WI38 (cell line): Measurements from ENCODE around the gene AEBP1.

Source experiments
- H3K4me3 ChIP-seq: 2 replicates; pipeline ENCODE4 v1.5.1; 2011; ENCODE audit warnings: low read depth, mild to moderate bottlenecking, control low read depth, low read length
- TF ChIP-seq, protein P1 (sequence below): IDR thresholded peaks from 2 replicates; pipeline ENCODE4 v1.5.1; 2012; ENCODE audit warnings: low read depth, mild to moderate bottlenecking, control low read depth, low read length

Gene AEBP1

DNA sequence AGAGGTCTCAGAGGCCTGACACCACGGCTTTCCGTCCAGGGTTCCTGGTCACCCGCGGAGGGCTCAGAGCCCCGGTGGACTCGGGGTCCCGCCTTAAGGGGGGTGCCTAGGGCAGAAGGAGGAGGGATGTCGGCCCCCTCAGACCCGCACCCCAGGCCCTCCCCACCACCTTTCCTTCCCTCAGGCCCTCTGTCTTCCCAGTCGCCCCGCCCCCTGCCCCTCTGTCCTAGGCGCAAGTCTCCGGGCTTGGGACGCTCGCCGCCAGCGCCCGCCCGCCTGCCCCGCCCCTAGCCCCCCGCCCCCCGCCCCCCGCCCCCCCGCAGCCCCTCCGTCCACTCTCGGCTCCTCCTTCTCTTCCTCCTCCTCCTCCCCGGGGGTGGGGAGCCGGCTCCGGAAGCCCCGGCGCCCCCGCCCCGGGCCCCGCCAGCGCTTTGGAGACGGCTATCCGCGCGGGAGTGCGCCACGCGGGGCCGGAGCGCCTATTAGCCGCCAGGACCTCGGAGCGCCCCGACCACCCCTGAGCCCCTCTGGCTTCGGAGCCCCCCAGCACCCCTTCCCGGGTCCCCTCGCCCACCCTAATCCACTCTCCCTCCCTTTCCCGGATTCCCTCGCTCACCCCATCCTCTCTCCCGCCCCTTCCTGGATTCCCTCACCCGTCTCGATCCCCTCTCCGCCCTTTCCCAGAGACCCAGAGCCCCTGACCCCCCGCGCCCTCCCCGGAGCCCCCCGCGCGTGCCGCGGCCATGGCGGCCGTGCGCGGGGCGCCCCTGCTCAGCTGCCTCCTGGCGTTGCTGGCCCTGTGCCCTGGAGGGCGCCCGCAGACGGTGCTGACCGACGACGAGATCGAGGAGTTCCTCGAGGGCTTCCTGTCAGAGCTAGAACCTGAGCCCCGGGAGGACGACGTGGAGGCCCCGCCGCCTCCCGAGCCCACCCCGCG lies at the start of gene AEBP1:
AEBP1 (plus strand) TSS at position 423 of the 937 bp plus-strand sequence; CDS start at position 744, 321 bp downstream.
- TF ChIP-seq, protein P1, sequence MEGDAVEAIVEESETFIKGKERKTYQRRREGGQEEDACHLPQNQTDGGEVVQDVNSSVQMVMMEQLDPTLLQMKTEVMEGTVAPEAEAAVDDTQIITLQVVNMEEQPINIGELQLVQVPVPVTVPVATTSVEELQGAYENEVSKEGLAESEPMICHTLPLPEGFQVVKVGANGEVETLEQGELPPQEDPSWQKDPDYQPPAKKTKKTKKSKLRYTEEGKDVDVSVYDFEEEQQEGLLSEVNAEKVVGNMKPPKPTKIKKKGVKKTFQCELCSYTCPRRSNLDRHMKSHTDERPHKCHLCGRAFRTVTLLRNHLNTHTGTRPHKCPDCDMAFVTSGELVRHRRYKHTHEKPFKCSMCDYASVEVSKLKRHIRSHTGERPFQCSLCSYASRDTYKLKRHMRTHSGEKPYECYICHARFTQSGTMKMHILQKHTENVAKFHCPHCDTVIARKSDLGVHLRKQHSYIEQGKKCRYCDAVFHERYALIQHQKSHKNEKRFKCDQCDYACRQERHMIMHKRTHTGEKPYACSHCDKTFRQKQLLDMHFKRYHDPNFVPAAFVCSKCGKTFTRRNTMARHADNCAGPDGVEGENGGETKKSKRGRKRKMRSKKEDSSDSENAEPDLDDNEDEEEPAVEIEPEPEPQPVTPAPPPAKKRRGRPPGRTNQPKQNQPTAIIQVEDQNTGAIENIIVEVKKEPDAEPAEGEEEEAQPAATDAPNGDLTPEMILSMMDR, result no peak
- peak within 1 kb of the TSS; percentile 61 for H3K4me3 ChIP-seq

- TF ChIP-seq, protein P1, result no peak
- no peak overlapping the region for H3K4me3 ChIP-seq
These were observed 47.5 kb upstream of the AEBP1 start for GRCh38 chr7:44056681-44057080.

GRCh38 chr7:44057181-44057848 lies 46.8 kb upstream of the AEBP1 start:
- H3K4me3 ChIP-seq, result no peak overlapping the region
- TF ChIP-seq, protein P1, result no peak

DNA sequence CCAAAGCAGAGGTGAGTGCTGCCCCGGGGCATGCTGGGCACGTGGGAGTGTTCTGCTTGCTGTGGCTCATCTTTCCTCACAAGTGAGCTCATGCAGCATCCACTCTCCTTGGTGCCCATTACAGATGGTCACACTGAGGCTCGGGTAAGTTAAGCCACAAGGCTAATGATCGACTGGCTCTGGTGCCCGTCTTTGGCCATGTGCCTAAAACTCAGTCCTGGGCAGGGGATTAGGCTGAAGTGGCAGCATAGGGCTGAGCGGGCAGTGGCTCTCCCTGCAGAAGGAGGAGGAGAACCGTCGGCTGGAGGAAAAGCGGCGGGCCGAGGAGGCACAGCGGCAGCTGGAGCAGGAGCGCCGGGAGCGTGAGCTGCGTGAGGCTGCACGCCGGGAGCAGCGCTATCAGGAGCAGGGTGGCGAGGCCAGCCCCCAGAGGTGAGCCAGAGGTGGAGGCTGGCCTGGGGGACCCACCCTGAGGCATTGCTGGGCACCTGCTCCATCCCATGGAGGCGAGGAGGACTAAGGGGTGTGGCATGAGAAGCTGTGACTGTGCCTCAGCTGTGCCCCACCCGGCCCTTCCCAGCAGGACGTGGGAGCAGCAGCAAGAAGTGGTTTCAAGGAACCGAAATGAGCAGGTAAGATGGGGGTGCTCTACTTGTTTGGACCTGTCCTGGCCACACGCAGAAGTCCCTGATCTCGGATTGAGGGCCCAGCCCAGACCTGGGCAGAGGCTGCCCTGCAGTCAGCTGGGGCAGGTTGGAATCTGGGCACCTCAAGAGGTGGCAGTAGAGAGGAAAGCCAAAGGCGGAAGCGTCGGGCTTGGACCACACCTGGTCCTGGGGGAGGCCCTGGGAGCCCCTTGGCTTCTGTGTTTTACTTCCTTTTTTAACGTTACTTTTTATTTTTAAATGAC lies 46.0 kb upstream of the AEBP1 start:
- H3K4me3 ChIP-seq, result no peak overlapping the region
- TF ChIP-seq, protein P1, result no peak

DNA sequence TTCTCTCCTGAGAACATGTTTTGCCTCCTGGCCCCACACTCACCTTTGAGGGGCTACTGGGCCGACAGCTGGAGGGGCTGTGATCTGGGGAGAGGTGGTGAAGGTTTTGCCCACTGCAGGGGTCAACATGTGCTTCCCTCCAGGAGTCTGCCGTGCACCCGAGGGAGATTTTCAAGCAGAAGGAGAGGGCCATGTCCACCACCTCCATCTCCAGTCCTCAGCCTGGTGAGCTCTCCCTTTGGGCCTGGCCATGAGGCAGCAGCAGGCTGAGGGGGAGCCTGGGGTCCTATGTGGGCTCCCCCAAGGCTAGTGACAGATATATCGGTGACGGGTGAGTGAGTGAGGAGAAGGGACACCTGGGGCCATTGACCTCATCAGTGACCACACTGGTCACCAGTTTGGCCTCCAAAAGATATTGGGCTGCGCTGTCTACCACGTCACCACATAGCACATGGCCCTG lies 45.4 kb upstream of the AEBP1 start:
- TF ChIP-seq, protein P1, result no peak
- no peak overlapping the region for H3K4me3 ChIP-seq

GRCh38 chr7:44059219-44060090 lies 44.7 kb upstream of the AEBP1 start:
- H3K4me3 ChIP-seq, result no peak overlapping the region
- TF ChIP-seq, protein P1, result no peak
